OCI-M2 (cell line): ENCODE results near the gene SRPK1.

Experiments
- DNase-seq: peaks from one replicate; lab custom pipeline; 2025; ENCODE audit not compliant: unreplicated experiment; lab: John Stamatoyannopoulos, UW

SRPK1 gene

GRCh38 chr6:35786272-35786671 lies 134.6 kb downstream of the SRPK1 start:
- DNase-seq = no peak

- no peak for DNase-seq
Measured at GRCh38 chr6:35784200-35784599, 136.7 kb downstream of the SRPK1 start.
